Stimulated activated CD4-positive, alpha-beta T cell treated with anti-CD3 and anti-CD28 coated beads, Interleukin-2, amount 100 ng/mL, for 48 hours (primary cell): Measurements from ENCODE around the gene TET1.
"Not testable (repeated sequence)": the region's sequence is repeated elsewhere in the genome, so short reads cannot be mapped to it uniquely, and the experiment has no call there.

Source experiments
- DNase-seq, 2 donors: peaks; one replicate each; pipeline ENCODE4 v3.0.0-alpha.2; 2020

TET1 gene

DNA sequence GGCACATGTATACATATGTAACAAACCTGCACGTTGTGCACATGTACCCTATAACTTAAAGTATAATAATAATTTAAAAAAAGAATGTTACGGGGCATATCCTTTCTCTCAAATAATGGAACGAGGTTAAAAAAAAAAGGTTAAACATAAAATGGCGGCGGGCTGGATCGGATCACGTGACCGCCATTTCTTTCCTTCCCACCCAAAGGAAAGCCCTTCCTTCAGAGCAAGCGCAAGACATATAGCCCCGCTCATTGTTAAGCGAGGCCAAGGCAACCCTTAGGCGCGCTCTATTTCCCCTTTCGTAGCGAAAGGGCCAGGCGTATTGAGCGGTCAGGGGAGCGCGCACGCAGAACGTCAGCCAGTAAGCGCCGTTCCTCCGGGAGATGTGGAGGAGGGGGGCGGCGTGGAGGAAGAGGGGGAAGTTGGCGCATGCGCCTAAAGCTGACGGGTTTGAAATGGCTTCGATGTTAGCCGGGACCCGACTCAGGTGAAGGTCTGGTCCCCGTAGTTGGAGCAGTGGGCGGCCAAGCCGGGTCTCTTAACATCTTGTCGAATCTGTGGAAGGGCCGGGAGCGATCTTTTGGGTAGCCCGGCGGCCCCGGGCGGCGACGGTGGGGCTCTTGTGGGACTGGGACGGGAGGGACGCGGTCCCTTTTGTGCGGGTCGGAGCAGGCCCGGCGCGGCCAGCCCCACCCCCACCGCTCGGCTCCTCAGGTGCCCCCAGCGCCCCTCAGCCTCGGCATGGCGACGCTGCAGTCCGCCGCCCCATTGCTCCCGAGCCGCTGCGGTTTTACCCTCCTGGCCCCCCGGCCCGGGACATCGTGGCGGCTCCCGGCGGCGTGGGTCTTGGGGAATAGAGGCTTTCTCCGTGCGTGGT is 160.9 kb downstream of the TET1 start, which contains the start of gene CCAR1:
Gene CCAR1 (plus strand): TSS at position 447 of the 880 bp plus-strand sequence. CDS start 1,266 bp downstream, outside the sequence.
- DNase-seq, result peak; percentile 94 to 95

DNA sequence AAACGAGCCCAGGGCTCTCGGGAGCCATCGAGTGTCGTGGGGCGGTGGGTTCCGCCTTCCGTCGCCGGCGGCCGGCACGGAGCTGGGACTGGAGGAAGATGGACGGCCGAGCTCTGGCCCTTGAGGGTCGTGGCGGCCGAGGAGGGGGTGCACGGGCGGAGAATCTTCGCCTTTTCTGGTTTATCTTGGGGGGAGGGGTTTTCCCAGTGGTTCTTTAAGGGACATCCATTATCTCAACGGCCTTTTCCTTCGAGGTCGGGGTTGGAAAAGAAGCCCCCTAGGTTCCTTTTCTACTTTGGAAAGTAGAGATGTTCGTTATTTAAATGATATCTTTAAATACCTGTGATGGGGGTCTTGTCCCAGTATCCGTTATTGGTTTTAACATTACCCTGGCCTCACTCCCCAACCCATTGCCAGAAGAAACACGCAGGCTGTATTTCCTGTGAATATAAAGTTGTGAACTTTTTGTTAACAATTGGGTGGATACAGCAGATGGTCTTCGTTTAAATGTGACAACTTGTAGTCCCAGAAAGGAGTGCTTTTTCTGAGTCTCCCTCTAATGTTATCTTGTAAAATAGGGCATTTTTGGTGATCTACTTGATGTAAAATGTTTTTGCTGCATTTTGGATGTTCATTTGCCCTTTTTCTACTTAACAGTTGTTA is 161.7 kb downstream of the TET1 start:
- DNase-seq, result no peak

DNA sequence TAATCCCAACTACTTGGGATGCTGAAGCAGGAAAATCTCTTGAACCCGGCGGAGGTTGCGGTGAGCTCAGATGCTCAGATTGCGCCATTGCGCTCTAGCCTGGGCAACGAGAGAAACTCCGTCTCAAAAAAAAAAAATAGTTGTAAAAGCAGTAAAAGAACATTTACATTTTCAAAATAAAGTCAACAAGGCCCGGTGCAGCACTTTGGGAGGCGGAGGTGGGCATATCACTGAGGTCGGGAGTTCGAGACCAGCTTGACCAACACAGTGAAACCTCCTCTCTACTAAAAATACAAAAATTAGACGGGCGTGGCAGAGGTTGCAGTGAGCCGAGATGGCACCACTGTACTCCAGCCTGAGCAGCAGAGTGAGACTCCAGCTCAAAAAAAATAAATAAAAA is 164.9 kb downstream of the TET1 start:
- DNase-seq, result no peak

DNA sequence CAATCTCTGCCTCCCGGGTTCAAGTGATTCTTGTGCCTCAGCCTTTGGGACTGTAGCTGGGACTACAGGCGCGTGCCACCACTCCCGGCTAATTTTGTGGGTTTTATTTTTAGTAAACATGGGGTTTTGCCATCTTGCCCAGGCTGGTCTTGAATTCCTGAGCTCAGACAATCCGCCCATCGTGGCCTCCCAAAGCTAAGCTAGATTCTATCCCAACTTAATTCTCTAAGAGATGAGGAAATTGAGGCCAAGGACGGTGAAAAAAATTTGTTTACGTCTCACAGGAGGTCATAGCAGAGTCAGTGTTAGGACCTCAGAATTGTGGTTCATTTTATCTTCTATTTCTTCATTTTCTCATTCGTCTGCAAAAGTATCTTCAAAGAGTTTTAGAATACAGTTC is 167.0 kb downstream of the TET1 start:
- no peak for DNase-seq

DNA sequence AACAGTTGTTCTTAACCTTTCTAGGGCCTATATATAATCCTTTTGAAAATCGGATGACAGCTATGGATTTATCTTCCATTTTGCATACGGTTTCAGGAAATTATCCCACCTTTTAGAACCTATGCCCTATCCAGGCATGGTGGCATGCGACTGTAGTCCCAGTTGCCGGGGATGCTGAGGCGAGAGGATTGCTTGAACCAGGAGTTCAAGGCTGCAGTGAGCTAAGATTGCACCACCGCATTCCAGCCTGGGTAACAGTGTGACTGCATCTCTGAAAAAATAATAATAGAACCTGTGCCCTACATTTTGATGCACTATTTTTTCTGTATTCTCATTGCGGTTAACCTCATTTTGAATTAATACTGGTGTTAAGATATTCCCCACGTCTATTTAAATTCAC is 172.5 kb downstream of the TET1 start:
- no peak for DNase-seq

GRCh38 chr10:68734349-68734748 is 174.2 kb downstream of the TET1 start:
- no peak for DNase-seq

DNA sequence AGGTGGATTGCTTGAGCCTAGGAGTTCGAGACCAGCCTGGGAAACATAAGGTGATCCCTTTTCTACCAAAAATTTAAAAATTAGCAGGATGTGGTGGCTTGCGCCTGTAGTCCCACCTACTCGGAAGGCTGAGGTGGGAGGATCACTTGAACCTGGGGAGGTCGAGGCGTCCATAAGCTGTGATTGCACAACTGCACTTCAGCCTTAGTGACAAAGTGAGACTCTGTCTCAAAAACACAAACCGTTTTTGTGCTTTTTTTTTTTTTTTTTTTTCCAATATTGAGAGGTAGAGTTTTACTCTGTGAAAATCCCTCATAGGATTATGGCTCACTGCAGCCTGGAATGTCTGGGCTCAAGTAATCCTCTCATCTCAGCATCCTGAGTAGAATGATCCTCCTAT is 175.0 kb downstream of the TET1 start:
- DNase-seq, result no peak

DNA sequence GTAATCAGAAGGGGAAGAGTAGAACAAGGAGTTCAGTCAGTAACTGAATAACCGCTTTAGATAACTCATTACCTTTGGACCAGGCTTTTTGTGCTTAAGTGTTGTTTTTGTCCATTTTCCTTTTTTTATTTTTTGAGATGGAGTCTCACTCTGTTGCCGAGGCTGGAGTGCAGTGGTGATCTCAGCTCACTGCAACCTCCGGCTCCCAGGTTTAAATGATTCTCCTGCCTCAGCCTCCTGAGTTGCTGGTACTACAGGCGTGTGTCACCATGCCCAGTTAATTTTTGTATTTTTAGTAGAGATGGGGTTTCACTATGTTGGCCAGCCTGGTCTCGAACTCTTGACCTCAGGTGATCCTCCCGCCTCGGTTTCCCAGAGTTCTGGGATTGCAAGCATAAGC is 175.6 kb downstream of the TET1 start:
- not testable (repeated sequence) for DNase-seq

- not testable (repeated sequence) for DNase-seq
These were observed 180.5 kb downstream of the TET1 start for GRCh38 chr10:68740676-68741075.

DNA sequence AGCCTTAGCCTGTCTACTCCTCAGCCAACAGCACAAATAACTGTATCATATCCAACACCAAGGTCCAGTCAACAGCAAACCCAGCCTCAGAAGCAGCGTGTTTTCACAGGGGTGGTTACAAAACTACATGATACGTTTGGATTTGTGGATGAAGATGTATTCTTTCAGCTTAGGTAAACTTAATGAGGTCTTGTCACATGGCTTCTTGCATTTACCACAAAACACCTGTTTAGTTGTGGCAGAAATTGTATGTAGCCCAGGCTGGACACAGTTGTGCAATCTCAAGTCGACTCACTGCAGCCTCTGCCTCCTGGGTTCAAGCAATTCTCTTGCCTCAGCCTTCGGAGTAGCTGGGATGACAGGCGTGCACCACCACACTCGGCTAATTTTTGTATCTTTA is 182.3 kb downstream of the TET1 start:
- DNase-seq, result no peak
